Lower leg skin (tissue), 4 donors: ENCODE data around the gene UGT2A3. TPM values are rescaled to one million over a fixed set of nuclear protein-coding genes. Genes with fewer than 3 reads are reported as not detected.

ENCODE experiments used
- DNase-seq, 2 donors: peaks; one replicate each; pipeline ENCODE4 v3.0.0-alpha.2; 2019; ENCODE audit warnings: low spot score in 2 of 2
- H3K4me3 ChIP-seq: fragments of 200-600 bp; sonication (generic); 2 replicates; pipeline ENCODE4 v1.5.1; 2017; ENCODE audit warnings: mild to moderate bottlenecking, low read depth; ENCODE audit not compliant: poor library complexity, severe bottlenecking
- CTCF ChIP-seq, 3 donors: fragments of 450-650 bp; IDR thresholded peaks; one replicate each; pipeline ENCODE4 v1.5.1; 2016; ENCODE audit warnings: antibody characterized with exemption in 3 of 3, mild to moderate bottlenecking in 3 of 3, moderate library complexity in 2 of 3
- POLR2A ChIP-seq, 2 donors: fragments of 450-650 bp; IDR thresholded peaks; one replicate each; pipeline ENCODE4 v1.6.1; 2016 to 2017; ENCODE audit warnings: antibody characterized with exemption in 2 of 2, mild to moderate bottlenecking in 1 of 2, moderate library complexity in 1 of 2
- WGBS, 2 donors: methylation state at CpG; one replicate each; pipeline ENCODE4 v1.1.5; 2018; 5-methylcytosine and 5-hydroxymethylcytosine counted together
- intact Hi-C: fragments of 100-400 bp; cut with DNase I; formaldehyde crosslinking; loops from one replicate; pipeline ENCODE4 v1.15.0; 2023; ENCODE audit warnings: low total_unique reads
- total RNA-seq, 4 donors: library from RNA; depleted of rRNA; stranded (reverse); fragments of >200 nt; gene quantifications; one replicate each; pipeline ENCODE4 v1.1.0, GENCODE V29; 2016

UGT2A3 gene
- total RNA-seq, 4 donors from 2014 or later: 0.20 TPM; not detected in 3

DNA sequence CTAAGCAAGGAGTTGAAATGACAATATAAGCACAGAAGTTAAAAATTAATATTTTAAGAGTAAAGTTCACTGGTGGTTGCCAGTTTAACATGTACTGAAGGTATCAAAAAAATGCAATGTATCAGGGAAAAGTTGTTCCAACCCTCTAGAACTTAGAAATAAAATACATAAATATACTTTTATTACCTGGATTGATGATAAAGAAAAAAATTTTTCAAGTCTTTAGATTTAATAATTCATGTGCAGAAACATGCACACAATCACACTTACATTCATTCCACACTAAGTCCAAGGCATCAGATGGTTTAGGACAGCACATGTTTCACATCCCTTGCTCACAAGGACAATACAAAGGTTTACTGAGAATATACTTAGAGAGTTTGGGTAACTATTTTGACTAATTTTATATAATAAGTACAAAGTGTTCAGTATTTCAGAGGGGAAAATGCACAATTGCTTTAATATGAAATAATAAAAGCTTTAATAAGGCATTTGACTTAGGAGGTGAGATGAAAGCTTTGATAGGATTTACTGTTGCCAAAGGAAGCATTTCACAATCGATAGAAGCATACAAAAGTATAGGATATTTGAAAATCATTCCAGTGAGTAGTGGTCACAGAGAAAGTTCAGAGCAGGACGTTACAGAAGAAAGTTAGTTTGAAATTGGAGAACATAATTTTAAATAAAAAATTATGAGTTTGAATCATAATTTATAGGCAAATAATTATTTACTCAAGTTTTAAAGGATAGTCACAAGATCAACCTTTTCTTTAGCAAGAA lies 392 bp upstream of the UGT2A3 start:
- WGBS, 2 donors: 33 to 37% methylated on average over 2 of the region's 2 CpGs
- intact Hi-C loops: no loop called here
- no peak overlapping the region for H3K4me3 ChIP-seq
- TF ChIP-seq CTCF (IDR thresholded peaks at IDR 0.05) (no peak), POLR2A (IDR thresholded peaks at IDR 0.05) (no peak)
- no peak for DNase-seq

DNA sequence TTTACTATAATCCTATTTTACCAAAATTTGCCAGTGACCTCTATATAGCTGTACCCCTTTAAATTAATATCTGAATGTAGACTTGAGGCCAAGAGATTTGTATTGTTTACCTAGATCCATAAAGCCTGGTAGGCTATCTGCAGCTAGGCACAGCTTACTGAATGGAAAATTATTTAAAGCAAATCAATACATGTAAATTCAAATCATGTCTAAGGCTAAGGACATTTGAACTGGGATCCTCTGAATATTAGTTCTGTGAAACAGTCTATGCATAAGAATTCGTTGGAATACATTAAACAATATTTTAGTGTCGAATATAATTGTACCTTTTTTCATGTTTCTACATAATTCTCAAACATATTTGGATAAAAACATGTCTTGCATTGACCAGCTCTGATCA lies 1.6 kb downstream of the UGT2A3 start:
- WGBS, 2 donors: 68 to 74% methylated on average over 2 of the region's 2 CpGs
- TF ChIP-seq CTCF (IDR thresholded peaks at IDR 0.05): no peak
- TF ChIP-seq POLR2A (IDR thresholded peaks at IDR 0.05): no peak
- H3K4me3 ChIP-seq: no peak overlapping the region
- intact Hi-C loops: no loop called here
- no peak for DNase-seq

DNA sequence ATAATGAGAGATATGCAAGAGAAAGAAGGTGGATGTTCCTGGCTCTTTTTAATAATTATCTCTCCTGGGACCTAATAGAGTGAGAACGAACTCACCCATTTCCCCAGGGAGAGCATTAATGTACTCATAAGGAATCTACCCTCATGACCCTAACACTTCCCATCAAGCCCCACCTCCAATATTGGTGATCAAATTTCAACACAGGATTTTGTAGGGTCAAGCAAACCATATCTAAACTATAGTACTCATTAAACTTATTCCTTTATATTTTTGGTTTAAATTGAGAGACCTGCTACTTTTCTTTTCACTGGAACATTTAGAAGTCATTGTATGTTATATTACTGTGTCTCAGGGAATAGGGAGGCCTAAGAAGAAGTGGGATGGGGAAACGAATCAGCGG lies 2.6 kb downstream of the UGT2A3 start:
- no peak for TF ChIP-seq POLR2A (IDR thresholded peaks at IDR 0.05)
- no peak for TF ChIP-seq CTCF (IDR thresholded peaks at IDR 0.05)
- no peak overlapping the region for H3K4me3 ChIP-seq
- WGBS, 2 donors: 71 to 87% methylated on average over 3 of the region's 3 CpGs
- no peak for DNase-seq
- intact Hi-C loops: no loop called here

GRCh38 chr4:68948044-68948743 lies 3.4 kb downstream of the UGT2A3 start:
- WGBS, 2 donors: 93 to 96% methylated on average over 2 of the region's 2 CpGs

DNA sequence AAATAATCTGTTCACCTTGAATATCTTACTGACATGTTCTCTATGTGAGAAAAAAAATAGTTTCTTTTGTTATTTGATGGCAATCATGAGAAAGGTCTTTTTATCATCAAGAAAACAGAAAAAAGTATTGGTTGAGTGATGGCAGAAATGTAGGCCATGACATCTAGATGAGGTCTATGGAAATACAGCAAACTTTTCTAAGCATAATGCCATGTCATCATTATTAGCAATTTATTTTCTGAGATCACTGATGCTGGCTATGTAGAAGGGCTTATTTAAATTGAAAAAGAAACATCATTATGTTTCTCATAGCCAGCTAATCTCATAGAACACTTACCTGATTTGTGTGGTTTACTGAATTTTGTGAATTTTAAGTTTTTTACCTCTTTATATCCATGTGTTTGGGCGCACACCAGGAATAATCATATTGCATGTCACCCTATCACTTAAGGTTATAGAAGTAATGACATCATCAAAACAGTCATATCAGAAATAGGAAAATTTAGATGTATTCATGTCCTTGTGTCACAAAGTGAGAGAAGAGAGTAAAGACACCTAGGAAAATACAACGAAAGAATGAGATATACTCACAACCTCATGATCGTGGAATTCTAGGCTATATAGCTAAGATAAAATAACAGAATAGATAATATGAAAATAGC lies 22.4 kb downstream of the UGT2A3 start:
- intact Hi-C loops: no loop called here
- no peak for DNase-seq
- 61% methylated on average over 3 of the region's 3 CpGs for WGBS, 2 donors
- TF ChIP-seq CTCF (IDR thresholded peaks at IDR 0.05) (no peak), POLR2A (IDR thresholded peaks at IDR 0.05) (no peak)
- no peak overlapping the region for H3K4me3 ChIP-seq

More at GRCh38 chr4:68948044-68948743, 3.4 kb downstream of the UGT2A3 start:
- DNase-seq: no peak
- no peak overlapping the region for H3K4me3 ChIP-seq
- TF ChIP-seq CTCF (IDR thresholded peaks at IDR 0.05): no peak
- TF ChIP-seq POLR2A (IDR thresholded peaks at IDR 0.05): no peak
- intact Hi-C loops: no loop called here
